Psoas muscle (tissue), 8 donors: ENCODE measurements around the gene MET. TPM values are rescaled to one million over a fixed set of nuclear protein-coding genes. Genes with fewer than 3 reads are reported as not detected.

Experiments
- ATAC-seq, 4 donors: fragments of 200-7000 bp; cut with Tn5 transposase; one replicate each; pipeline ENCODE4 v1.9.1; 2020; ENCODE audit warnings: moderate library complexity in 3 of 4, mild to moderate bottlenecking in 2 of 4
- DNase-seq, 2 donors: peaks; one replicate each; pipeline ENCODE4 v3.0.0-alpha.2; 2020
- H3K27ac ChIP-seq: fragments of 200-600 bp; one replicate; pipeline ENCODE4 v1.8.0; 2022
- H3K27me3 ChIP-seq, 3 donors: fragments of 200-600 bp in 1 of 3; one replicate each; pipeline versions ENCODE4 v1.6.1 to v1.8.0; 2013 to 2022; ENCODE audit warnings: low read length in 2 of 3, mild to moderate bottlenecking in 2 of 3, moderate library complexity in 1 of 3; ENCODE audit not compliant: insufficient read depth in 3 of 3
- H3K36me3 ChIP-seq, 2 donors: fragments of 200-600 bp in 1 of 2; one replicate each; pipeline versions ENCODE4 v1.6.1 to v1.8.0; 2013 to 2022; ENCODE audit warnings: low read depth in 1 of 2, mild to moderate bottlenecking in 1 of 2, moderate library complexity in 1 of 2; ENCODE audit not compliant: insufficient read depth in 1 of 2
- H3K4me1 ChIP-seq: fragments of 200-600 bp; one replicate; pipeline ENCODE4 v1.8.0; 2022
- H3K4me3 ChIP-seq: fragments of 200-600 bp; one replicate; pipeline ENCODE4 v1.8.0; 2022; ENCODE audit warnings: mild to moderate bottlenecking
- H3K9me3 ChIP-seq: fragments of 200-600 bp; one replicate; pipeline ENCODE4 v1.8.0; 2022
- WGBS, 3 donors: extraction: QIAGEN DNeasy Blood & Tissue Kit; methylation state at CpG; one replicate each; pipeline versions ENCODE4 v1.1.6 to v1.1.7; 2013; 5-methylcytosine and 5-hydroxymethylcytosine counted together
- intact Hi-C, 2 donors: fragments of 100-400 bp; cut with DNase I; formaldehyde crosslinking; loops; one replicate each; pipeline versions ENCODE4 v1.11.0 to v1.14.2; 2022
- polyA plus RNA-seq, 3 donors: library from polyadenylated mRNA; stranded (reverse); fragments of 200-250 nt; gene quantifications; one replicate each; pipeline ENCODE4 v1.2.3, GENCODE V29; 2013
- total RNA-seq, 4 donors: library from RNA; stranded (reverse); fragmentation: NEBNext Ultra II Directional in 2 of 4; extraction: Animal tissue kit (Norgen Biotek cat#: 25700) in 2 of 4; gene quantifications; one replicate each; pipeline versions ENCODE4 v1.2.1 to v1.2.4, GENCODE V29; 2021 to 2023
- TF ChIP-seq, protein P1 (sequence below): fragments of 200-600 bp; IDR thresholded peaks from one replicate; pipeline ENCODE4 v1.8.0; 2022; ENCODE audit warnings: antibody characterized with exemption
- donor health status: healthy with polysubstance abuse.
- donor health status: DM: no; HTN: no; CAD: no; lungs with moderate emphysema.
- donor health status: Bipolar disorder and iron deficiency.
- donor health status: healthy.
- donor health status: DM: yes; HTN: yes; CAD: no.
- donor health status: DM: no; HTN: no; CAD: no.
- donor health status: DM: no; HTN: no; CAD: no.
- donor health status: DM: yes; HTN: yes; CAD: no.

Gene MET
- total and polyA plus RNA-seq, 7 donors = 5.9 to 84.1 (median 23.2) TPM

DNA sequence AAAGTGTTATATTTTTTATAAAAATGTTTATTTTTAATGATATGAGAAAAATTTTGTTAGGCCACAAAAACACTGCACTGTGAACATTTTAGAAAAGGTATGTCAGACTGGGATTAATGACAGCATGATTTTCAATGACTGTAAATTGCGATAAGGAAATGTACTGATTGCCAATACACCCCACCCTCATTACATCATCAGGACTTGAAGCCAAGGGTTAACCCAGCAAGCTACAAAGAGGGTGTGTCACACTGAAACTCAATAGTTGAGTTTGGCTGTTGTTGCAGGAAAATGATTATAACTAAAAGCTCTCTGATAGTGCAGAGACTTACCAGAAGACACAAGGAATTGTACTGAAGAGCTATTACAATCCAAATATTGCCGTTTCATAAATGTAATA, 125.6 kb downstream of the MET start:
- no peak for DNase-seq
- 22 to 37% (median 22%) methylated on average over 2 of the region's 2 CpGs for WGBS, 3 donors
- TF ChIP-seq, protein P1, sequence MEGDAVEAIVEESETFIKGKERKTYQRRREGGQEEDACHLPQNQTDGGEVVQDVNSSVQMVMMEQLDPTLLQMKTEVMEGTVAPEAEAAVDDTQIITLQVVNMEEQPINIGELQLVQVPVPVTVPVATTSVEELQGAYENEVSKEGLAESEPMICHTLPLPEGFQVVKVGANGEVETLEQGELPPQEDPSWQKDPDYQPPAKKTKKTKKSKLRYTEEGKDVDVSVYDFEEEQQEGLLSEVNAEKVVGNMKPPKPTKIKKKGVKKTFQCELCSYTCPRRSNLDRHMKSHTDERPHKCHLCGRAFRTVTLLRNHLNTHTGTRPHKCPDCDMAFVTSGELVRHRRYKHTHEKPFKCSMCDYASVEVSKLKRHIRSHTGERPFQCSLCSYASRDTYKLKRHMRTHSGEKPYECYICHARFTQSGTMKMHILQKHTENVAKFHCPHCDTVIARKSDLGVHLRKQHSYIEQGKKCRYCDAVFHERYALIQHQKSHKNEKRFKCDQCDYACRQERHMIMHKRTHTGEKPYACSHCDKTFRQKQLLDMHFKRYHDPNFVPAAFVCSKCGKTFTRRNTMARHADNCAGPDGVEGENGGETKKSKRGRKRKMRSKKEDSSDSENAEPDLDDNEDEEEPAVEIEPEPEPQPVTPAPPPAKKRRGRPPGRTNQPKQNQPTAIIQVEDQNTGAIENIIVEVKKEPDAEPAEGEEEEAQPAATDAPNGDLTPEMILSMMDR = no peak
- Histone ChIP-seq H3K36me3 (peaks cover 9 to 24% of the 10 kb centered on the region in 2 donors), H3K4me3 (no peak overlapping the region), H3K9me3 (no peaks in the 10 kb centered on the region), H3K27ac (peak overlapping the region; percentile 37), H3K4me1 (peaks cover 15% of the 10 kb centered on the region), H3K27me3 (no peaks in the 10 kb centered on the region)
- intact Hi-C loops = no loop called here
- no peak for ATAC-seq

DNA sequence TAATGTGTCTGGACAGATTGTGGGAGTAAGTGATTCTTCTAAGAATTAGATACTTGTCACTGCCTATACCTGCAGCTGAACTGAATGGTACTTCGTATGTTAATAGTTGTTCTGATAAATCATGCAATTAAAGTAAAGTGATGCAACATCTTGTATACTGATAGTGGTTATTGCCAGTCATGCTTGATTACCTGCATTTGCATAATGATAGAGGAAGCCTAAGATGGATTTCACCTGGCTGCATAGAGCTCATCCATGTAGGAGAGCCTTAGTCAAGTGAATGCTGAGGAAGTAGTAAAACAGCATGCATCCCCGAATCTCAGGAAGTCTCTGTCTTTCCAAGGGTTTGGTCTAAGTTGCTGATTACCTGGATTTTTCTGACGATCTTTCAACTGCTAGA, 126.2 kb downstream of the MET start:
- peak overlapping the region; percentile 37 for H3K27ac ChIP-seq
- H3K4me3 ChIP-seq = no peak overlapping the region
- 77 to 87% (median 86%) methylated on average over 3 of the region's 3 CpGs for WGBS, 3 donors
- H3K27me3 ChIP-seq = no peaks in the 10 kb centered on the region
- H3K36me3 ChIP-seq = peaks cover 9 to 24% of the 10 kb centered on the region in 2 donors
- intact Hi-C loops = no loop called here
- ATAC-seq = no peak
- TF ChIP-seq, protein P1 = no peak
- peaks cover 20% of the 10 kb centered on the region for H3K4me1 ChIP-seq
- DNase-seq = no peak
- H3K9me3 ChIP-seq = no peaks in the 10 kb centered on the region

DNA sequence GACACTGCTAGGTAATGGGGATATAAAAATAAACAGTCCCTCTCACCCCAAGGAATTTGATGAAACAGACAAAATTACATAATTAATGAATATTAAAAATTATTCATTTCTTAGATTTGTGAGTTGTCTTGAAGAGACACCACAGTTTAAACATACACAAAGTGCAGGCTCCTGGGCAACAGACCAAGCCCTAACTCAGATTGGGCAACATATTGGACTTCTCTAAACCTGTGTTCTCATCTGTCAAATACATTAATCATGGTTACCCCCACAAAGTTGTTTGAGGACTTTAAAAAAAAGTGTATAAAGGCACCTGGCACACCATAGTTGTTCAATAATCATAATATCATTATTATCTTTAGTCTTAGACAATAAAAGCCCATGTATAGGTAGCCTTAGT, 127.9 kb downstream of the MET start:
- Histone ChIP-seq H3K27me3 (no peaks in the 10 kb centered on the region), H3K27ac (peak overlapping the region; percentile 86), H3K4me1 (peaks cover 36% of the 10 kb centered on the region), H3K36me3 (peaks cover 9 to 24% of the 10 kb centered on the region in 2 donors), H3K4me3 (no peak overlapping the region), H3K9me3 (no peaks in the 10 kb centered on the region)
- intact Hi-C loops = loop anchor here in 1 of 2 donors (10.0 kb wide), 1 partner anchor 625 kb away; no protein-coding TSS in a partner anchor
- no peak for ATAC-seq
- TF ChIP-seq, protein P1 = no peak
- no peak for DNase-seq

DNA sequence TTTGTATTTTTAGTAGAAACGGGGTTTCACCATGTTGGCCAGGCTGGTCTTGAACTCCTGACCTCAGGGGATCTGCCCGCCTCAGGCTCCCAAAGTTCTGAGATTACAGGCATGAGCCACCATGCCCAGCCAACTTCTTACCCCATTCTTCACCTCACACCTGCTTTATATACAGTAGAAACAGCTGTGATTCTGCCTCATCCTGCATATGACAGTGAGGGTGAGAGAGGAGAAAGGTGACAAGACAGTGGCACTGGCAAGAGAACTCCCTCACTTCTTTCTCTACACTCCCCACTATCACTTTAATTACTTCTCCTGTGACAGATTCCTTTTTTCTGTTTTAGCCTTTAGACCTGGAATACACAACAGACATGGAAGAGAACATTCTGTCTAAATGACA, 128.6 kb downstream of the MET start:
- no peak for ATAC-seq
- H3K36me3 ChIP-seq = peaks cover 8 to 18% of the 10 kb centered on the region in 2 donors
- peak overlapping the region; percentile 86 for H3K27ac ChIP-seq
- no peaks in the 10 kb centered on the region for H3K27me3 ChIP-seq
- H3K4me3 ChIP-seq = no peak overlapping the region
- H3K9me3 ChIP-seq = no peaks in the 10 kb centered on the region
- DNase-seq = no peak
- peaks cover 39% of the 10 kb centered on the region for H3K4me1 ChIP-seq
- 39 to 84% (median 48%) methylated on average over 2 of the region's 2 CpGs for WGBS, 3 donors
- intact Hi-C loops = loop anchor here in 1 of 2 donors (10.0 kb wide), 1 partner anchor 626 kb away; no protein-coding TSS in a partner anchor
- TF ChIP-seq, protein P1 = no peak

DNA sequence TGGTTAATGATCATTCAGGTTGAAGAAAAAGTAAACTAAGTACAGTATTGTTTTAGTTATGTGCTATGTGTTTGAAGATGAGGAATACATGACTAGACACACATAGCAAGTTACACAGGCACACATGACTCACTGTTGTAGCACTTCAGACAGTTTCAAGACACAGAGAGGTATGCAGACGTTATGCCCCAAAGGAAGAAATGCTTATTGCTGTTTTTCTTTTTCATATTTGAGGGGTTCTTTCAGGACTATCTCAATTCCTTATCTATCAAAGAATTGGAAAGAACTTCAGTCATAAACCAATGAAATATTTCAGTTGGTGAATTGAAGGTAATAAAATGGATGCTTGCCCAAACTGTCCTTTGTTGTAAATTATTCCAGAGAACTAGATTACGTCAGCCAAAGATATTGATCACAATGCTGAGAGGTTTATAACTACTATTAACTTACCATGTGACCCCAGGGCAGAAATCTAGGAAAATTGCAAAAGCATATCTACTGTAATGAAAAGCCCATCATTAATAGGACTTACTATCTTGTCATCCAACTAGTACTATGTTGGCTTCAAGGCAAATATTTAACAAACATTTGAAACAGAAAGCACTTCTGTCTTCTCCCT, 129.2 kb downstream of the MET start:
- no peak for DNase-seq
- Histone ChIP-seq H3K4me1 (peaks cover 45% of the 10 kb centered on the region), H3K27ac (peak overlapping the region; percentile 86), H3K4me3 (no peak overlapping the region), H3K27me3 (no peaks in the 10 kb centered on the region), H3K36me3 (peaks cover 3 to 12% of the 10 kb centered on the region in 2 donors), H3K9me3 (no peaks in the 10 kb centered on the region)
- WGBS, 3 donors = 54 to 90% (median 54%) methylated on average over 2 of the region's 2 CpGs
- no peak for ATAC-seq
- intact Hi-C loops = loop anchor here in 1 of 2 donors (10.0 kb wide), 1 partner anchor 626 kb away; no protein-coding TSS in a partner anchor
- TF ChIP-seq, protein P1 = no peak
